DMS114 treated with DMSO at 0.1 percent for 48 hours (cell line): Measurements from ENCODE around the gene HVCN1.

Experiments
- DNase-seq: peaks from one replicate; lab custom pipeline; 2025; ENCODE audit not compliant: unreplicated experiment; lab: John Stamatoyannopoulos, UW

HVCN1 gene

DNA sequence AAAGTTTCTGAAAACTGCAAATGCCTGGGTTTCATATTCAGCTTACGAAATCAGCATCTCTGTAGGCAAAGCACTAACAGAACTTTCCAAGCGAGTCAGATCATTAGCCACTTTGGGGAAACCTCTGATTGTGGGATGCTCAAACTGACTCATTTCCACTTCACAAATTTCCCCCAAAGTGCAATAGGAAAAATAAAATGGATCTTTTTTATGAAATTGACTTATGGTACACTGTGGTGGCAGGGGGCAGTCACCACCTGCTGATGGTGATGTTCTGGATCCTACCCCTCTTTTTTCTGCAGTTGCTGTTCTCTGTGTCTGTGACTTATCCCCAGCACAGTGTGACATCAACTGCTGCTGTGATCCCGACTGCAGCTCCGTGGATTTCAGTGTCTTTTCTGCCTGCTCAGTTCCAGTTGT, 69.4 kb downstream of the HVCN1 start:
- no peak for DNase-seq

DNA sequence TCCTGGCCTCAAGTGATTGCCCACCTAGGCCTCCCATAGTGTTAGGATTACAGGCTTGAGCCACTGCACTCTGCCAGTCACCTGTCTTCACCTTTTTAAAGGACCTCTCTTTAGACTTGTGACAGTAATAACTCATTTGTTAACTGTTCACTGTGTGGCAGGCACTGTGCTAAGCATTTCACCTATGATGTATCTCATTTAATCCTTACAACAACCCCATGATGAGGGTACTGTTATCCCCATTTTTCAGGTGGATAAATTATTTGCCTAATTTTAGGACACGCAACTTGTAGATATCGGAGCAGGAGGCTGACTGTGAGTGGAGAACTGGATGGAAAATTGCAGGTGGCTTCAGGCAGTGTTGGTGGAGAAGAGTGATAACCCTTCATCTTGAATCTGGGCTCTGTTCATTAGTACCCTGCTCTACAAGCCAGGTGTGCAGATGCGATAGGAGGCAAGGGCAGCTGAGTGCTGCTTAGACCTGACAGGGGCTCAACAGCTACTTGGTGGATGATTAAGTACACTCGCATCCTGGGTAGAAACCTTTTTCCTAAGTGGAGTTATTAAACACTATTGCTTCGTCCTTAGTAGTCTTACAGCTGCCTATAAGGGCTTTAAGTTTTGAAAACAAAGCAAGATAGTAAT, 72.3 kb downstream of the HVCN1 start:
- no peak for DNase-seq

DNA sequence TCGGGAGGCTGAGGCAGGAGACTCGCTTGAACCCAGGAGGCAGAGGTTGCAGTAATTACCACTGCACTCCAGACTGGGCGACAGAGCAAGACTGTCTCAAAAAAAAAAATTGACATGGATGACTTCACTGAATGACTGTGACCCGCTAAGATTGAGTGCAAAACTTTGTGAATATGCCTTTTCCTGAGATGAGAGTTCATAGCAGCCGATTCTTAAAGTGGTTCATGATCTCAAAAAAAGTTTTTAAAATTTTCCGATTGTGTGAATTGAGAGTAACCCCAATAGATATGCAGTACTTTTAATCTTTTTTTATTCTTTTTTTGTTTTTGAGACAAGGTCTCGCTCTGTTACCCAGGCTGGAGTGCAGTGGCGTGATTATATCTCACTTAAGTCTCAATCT, 73.7 kb downstream of the HVCN1 start:
- no peak for DNase-seq

DNA sequence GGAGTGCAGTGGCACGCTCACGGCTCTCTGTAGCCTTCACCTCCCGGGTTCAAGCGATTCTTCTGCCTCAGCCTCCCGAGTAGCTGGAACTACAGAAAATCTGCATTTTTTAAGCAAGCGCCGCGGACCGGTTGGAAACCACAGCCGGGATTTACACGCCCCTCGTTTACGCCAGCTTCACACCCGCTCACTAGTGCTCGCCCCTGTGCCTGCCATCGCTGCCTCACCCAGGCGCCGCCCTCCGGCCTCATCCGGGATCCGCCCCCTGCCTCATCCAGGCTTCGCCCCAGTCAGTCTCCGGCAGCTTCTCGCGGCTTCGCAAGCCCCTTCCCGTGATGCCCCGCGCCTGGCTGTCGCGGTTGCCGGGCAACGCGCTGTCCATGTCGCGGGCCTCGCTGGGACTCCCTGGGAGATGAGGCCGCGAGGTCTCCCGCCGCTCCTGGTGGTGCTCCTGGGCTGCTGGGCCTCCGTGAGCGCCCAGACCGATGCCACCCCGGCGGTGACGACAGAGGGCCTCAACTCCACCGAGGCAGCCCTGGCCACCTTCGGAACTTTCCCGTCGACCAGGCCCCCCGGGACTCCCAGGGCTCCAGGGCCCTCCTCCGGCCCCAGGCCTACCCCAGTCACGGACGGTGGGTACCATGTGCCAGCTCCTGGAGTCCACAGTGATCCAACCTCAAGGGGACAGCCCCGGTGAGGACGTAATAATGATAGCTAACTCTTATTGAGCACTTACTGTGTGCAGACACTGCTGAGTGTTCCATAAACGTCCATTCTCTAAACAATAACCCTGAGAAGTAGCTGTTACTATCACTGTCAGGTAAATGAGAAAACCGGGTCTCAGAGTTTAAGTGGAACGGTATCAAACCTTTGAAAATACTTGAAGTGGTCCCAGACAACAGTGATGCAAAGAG, 74.9 kb downstream of the HVCN1 start, which contains the start of gene TCTN1:
Gene TCTN1, plus strand, starts transcription at position 359 of the 914 bp plus-strand sequence. Its CDS starts 54 bp downstream, at position 413.
- DNase-seq, result peak; percentile 95

DNA sequence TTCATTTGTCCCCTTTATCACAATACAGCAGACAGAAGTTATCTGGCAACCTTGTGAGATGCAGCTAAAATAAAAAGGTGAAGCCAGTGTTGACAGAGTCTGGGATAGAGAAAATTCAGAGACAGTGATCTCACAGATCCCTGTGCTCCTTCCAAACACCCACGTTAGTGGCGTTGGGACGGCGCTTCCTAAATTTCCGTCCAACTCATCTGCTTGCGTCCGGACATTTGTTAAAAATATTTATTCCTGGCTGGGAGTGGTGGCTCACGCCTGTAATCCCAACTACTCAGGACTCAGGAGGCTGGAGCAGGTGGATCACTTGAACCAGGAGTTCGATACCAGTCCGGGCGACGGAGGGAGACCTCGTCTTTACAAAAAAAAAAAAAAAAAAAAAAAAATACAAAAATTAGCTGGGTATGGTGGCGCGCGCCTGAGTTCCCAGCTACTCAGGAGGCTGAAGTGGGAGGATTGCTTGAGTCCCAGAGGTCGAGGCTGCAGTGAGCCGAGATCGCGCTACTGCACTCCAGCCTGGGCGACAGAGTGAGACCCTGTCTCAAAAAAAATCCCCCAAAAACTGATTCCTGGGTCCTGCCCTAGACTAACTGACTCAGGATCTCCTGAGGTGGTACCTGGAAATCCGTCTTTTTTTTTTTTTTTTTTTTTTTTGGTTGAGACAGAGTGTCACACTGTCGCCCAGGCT, 75.7 kb downstream of the HVCN1 start:
- DNase-seq, result no peak

DNA sequence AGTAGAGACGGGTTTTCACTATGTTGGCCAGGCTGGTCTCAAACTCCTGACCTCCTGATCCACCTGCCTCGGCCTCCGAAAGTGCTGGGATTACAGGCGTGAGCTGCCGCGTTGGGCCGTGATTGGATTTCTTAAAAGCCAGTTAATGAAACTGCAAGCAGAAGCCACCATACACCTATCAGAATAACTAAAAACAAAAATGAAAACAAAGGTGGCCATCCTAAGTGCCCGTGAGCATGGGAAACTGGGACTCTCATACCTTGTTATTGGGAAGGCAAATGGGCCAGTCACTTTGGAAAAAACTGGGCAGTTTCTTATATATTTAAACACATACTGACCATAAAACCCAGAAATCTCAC, 82.7 kb downstream of the HVCN1 start:
- no peak for DNase-seq

DNA sequence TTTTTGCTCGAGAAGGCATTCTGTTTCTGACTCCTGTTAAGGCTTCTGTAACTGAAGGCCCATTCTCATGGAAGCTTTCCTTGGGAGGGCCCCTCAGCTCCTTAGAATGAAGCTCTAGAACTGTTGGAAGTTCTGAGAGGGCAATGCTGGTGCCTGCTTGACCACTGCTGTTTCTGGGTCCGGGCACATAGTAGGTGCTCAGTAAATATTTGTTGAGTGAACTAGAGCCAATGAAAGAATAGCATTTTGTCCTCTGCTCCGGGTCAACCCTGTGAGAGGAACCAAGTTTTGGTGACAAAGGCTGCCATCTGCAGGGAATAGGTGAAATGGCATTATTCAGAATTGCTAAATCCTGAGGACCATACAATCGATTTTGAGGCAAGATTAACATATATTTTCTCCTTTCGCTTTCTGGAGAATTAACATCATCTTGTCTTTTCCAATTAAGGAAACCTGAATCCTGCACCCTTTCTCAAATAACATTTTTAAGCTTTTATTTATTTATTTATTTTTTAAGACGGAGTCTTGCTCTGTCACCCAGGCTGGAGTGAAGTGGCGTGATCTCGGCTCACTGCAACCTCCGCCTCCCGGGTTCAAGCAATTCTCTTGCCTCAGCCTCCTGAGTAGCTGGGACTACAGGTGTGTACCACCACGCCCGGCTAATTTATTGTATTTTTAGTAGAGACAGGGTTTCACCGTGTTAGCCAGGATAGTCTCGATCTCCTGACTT, 86.7 kb downstream of the HVCN1 start:
- peak; percentile 52 for DNase-seq

DNA sequence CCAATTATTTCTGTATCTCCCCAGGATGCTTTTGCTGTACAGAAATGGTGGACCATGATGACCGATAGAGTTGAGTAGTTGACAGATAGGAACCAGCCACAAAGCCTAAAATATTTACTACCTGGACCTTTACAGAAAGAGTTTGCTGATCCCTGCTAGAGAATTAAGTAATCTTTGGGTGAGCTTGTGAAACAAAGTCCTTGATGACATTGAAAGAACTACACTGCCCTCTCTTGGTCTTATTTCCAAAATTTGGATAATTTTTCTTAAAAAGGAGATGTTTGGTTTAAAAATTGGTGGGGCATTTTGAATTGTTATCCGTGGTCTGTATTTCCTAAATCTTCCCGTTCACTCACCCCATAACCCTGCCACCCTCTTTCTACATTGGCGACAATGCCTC, 88.7 kb downstream of the HVCN1 start:
- DNase-seq, result peak; percentile 61

DNA sequence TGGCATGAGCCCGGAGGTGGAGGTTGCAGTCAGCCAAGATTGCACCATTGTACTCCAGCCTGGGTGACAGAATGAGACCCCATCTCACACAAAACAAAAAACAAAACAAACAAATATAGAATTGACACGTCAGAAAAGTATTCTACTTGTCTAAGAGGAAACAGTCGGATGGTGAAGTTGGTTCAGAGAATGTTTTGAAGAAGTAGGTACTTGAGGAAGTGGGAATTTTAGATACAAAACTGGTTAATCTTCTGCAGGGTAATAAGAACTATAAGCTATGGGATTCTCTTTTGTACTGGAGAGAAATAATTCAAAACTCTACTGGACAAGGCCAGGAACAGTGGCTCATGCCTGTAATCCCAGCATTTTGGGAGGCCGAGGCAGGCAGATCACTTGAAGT, 89.6 kb downstream of the HVCN1 start:
- DNase-seq, result no peak
